HEK293 (cell line): ENCODE data around the gene DEFB119.

Experiments used
- OVOL3 ChIP-seq: fragments of 450-650 bp; formaldehyde crosslinking; IDR thresholded peaks from 2 replicates; pipeline ENCODE4 v1.5.1; 2016; ENCODE audit warnings: missing biosample characterization, missing genetic modification characterization
- ZNF184 ChIP-seq: fragments of 450-650 bp; IDR thresholded peaks from 2 replicates; pipeline ENCODE4 v1.5.1; 2018; ENCODE audit warnings: missing biosample characterization, mild to moderate bottlenecking, missing genetic modification characterization
- ZNF549 ChIP-seq: fragments of 450-650 bp; IDR thresholded peaks from 2 replicates; pipeline ENCODE4 v1.5.1; 2018; ENCODE audit warnings: missing biosample characterization, missing genetic modification characterization, mild to moderate bottlenecking, inconsistent platforms, moderate library complexity
- TF ChIP-seq, protein P1 (sequence below): fragments of 450-650 bp; formaldehyde crosslinking; IDR thresholded peaks from 2 replicates; pipeline ENCODE4 v1.5.1; 2016; ENCODE audit warnings: missing biosample characterization, missing genetic modification characterization

GRCh38 chr20:31363295-31363694 lies 27.1 kb downstream of the DEFB119 start:
- TF ChIP-seq ZNF184 (tag by site-specific recombination) (no peak), ZNF549 (tag by site-specific recombination) (no peak), OVOL3 (tag by site-specific recombination) (no peak)
- TF ChIP-seq, protein P1, sequence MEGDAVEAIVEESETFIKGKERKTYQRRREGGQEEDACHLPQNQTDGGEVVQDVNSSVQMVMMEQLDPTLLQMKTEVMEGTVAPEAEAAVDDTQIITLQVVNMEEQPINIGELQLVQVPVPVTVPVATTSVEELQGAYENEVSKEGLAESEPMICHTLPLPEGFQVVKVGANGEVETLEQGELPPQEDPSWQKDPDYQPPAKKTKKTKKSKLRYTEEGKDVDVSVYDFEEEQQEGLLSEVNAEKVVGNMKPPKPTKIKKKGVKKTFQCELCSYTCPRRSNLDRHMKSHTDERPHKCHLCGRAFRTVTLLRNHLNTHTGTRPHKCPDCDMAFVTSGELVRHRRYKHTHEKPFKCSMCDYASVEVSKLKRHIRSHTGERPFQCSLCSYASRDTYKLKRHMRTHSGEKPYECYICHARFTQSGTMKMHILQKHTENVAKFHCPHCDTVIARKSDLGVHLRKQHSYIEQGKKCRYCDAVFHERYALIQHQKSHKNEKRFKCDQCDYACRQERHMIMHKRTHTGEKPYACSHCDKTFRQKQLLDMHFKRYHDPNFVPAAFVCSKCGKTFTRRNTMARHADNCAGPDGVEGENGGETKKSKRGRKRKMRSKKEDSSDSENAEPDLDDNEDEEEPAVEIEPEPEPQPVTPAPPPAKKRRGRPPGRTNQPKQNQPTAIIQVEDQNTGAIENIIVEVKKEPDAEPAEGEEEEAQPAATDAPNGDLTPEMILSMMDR (tag by site-specific recombination), result no peak
